ENCODE measurements around the gene IL36B.
"Not testable (repeated sequence)": the region's sequence is repeated elsewhere in the genome, so short reads cannot be mapped to it uniquely, and the experiment has no call there.

The IL36B gene

GRCh38 chr2:113052396-113052917 lies at the start of gene IL36B:
IL36B (minus strand) TSS chr2:113052867.
- DNase-seq (ENCODE audit: low read depth), result no peak

- no peak for DNase-seq (ENCODE audit: low read depth)
Measured at GRCh38 chr2:113102133-113102532, 49.5 kb upstream of the IL36B start.

- no peak for DNase-seq (ENCODE audit: low read depth)
Measured at GRCh38 chr2:113098532-113098931, 45.9 kb upstream of the IL36B start.

GRCh38 chr2:113098041-113098440 lies 45.4 kb upstream of the IL36B start:
- DNase-seq (ENCODE audit: low read depth), result no peak

GRCh38 chr2:113096842-113097618 lies 44.4 kb upstream of the IL36B start:
- not testable (repeated sequence) for DNase-seq (ENCODE audit: low read depth)

GRCh38 chr2:113096306-113096705 lies 43.6 kb upstream of the IL36B start:
- DNase-seq (ENCODE audit: low read depth), result not testable (repeated sequence)

- DNase-seq (ENCODE audit: low read depth), result no peak
Measured at GRCh38 chr2:113093613-113093977, 40.9 kb upstream of the IL36B start.

GRCh38 chr2:113092864-113093612 lies 40.4 kb upstream of the IL36B start:
- no peak for DNase-seq (ENCODE audit: low read depth)

GRCh38 chr2:113091231-113091896 lies 38.7 kb upstream of the IL36B start:
- no peak for DNase-seq (ENCODE audit: low read depth)

GRCh38 chr2:113089916-113090315 lies 37.2 kb upstream of the IL36B start:
- no peak for DNase-seq (ENCODE audit: low read depth)

GRCh38 chr2:113088213-113088992 lies 35.7 kb upstream of the IL36B start:
- DNase-seq (ENCODE audit: low read depth), result no peak

- no peak for DNase-seq (ENCODE audit: low read depth)
Measured at GRCh38 chr2:113085542-113085941, 32.9 kb upstream of the IL36B start.

GRCh38 chr2:113084249-113085000 lies 31.8 kb upstream of the IL36B start:
- no peak for DNase-seq (ENCODE audit: low read depth)

GRCh38 chr2:113083296-113083695 lies 30.6 kb upstream of the IL36B start:
- DNase-seq (ENCODE audit: low read depth), result no peak

GRCh38 chr2:113081488-113082210 lies 29.0 kb upstream of the IL36B start:
- DNase-seq (ENCODE audit: low read depth), result no peak

GRCh38 chr2:113080134-113080533 lies 27.5 kb upstream of the IL36B start:
- no peak for DNase-seq (ENCODE audit: low read depth)

- no peak for DNase-seq (ENCODE audit: low read depth)
Measured at GRCh38 chr2:113079131-113079530, 26.5 kb upstream of the IL36B start.

- DNase-seq (ENCODE audit: low read depth), result no peak
Measured at GRCh38 chr2:113078350-113078839, 25.7 kb upstream of the IL36B start.

- DNase-seq (ENCODE audit: low read depth), result no peak
Measured at GRCh38 chr2:113077921-113078320, 25.3 kb upstream of the IL36B start.

GRCh38 chr2:113076954-113077669 lies 24.4 kb upstream of the IL36B start:
- DNase-seq (ENCODE audit: low read depth), result no peak
